K562 (cell line): ENCODE measurements around the gene RHOU. TPM values are rescaled to one million over a fixed set of nuclear protein-coding genes. Genes with fewer than 3 reads are reported as not detected.

Source experiments
- ATAC-seq: fragments of 200-7000 bp; cut with Tn5 transposase; 3 replicates; pipeline ENCODE4 v1.9.1; 2020; ENCODE audit warnings: moderate library complexity
- BruUV-seq: library from RNA; stranded (reverse); fragments of 400-500 nt; replicated peaks from 2 replicates; lab custom pipeline; 2021; lab: Mats Ljungman, UMichigan
- CTCF ChIA-PET: fragments of 300-600 bp; formaldehyde crosslinking; extraction: SDS; loops from one replicate; lab custom pipeline; 2021; ENCODE audit warnings: low intra/inter-chr PET ratio; lab: Yijun Ruan, JAX
- POLR2A ChIA-PET: fragments of 300-600, 350-650 bp; sonication (Branson Sonifier 250); formaldehyde crosslinking; extraction: SDS; loops from one replicate; lab custom pipeline; 2021; ENCODE audit warnings: antibody characterized with exemption, inconsistent platforms; lab: Yijun Ruan, JAX
- DNase-seq, 4 experiments: peaks; one replicate each; pipeline versions ENCODE4 v3.0.0 to v3.0.0-alpha.2; 2011 to 2018; ENCODE audit warnings: low spot score in 3 of 4, mixed read lengths in 3 of 4; ENCODE audit errors: extremely low read depth in 1 of 4
- FAIRE-seq: peaks from 2 replicates; lab custom pipeline; 2011; peaks lifted over from hg19 to GRCh38; lab: Jason Lieb, UNC
- H2AFZ ChIP-seq: 2 replicates; pipeline ENCODE4 v1.6.0; 2011; ENCODE audit warnings: low read depth, low read length, control low read depth, inconsistent platforms
- H3K27ac ChIP-seq: fragments of 200-600 bp; 3 replicates; pipeline ENCODE4 v1.8.0; 2011; ENCODE audit warnings: low read depth, mild to moderate bottlenecking, control low read depth, inconsistent platforms, low read length, moderate library complexity, mixed read lengths; ENCODE audit errors: extremely low read depth
- H3K27me3 ChIP-seq, 2 experiments: fragments of 300-600 bp in 1 of 2; 2 replicates in 1 of 2; 3 replicates in 1 of 2; pipeline versions ENCODE4 v1.6.0 to v1.8.0; 2011; ENCODE audit warnings: inconsistent platforms in 2 of 2, low read length in 2 of 2, mild to moderate bottlenecking in 1 of 2, mixed read lengths in 1 of 2, moderate library complexity in 1 of 2; ENCODE audit not compliant: control insufficient read depth in 2 of 2, insufficient read depth in 2 of 2
- H3K36me3 ChIP-seq: fragments of 300-600 bp; 3 replicates; pipeline ENCODE4 v1.8.0; 2011; ENCODE audit warnings: mild to moderate bottlenecking, low read length, inconsistent platforms; ENCODE audit not compliant: control insufficient read depth, insufficient read depth
- H3K4me1 ChIP-seq, 2 experiments: fragments of 200-600 bp in 1 of 2; replicated peaks in 1 of 2; 2 replicates in 1 of 2; 3 replicates in 1 of 2; pipeline versions ENCODE4 v1.5.1 to v1.8.0; 2011; ENCODE audit warnings: inconsistent platforms in 2 of 2, low read length in 2 of 2, mild to moderate bottlenecking in 1 of 2, mixed read lengths in 1 of 2, moderate library complexity in 1 of 2; ENCODE audit not compliant: control insufficient read depth in 2 of 2, insufficient read depth in 2 of 2
- H3K4me2 ChIP-seq: 2 replicates; pipeline ENCODE4 v1.6.1; 2011; ENCODE audit warnings: low read length, control low read depth, inconsistent platforms, mixed read lengths; ENCODE audit not compliant: insufficient read depth
- H3K4me3 ChIP-seq: fragments of 200-600 bp; sonication (generic), shearing (Covaris generic); 2 replicates; pipeline ENCODE4 v1.5.1; 2016; ENCODE audit warnings: control low read depth, inconsistent platforms
- H3K79me2 ChIP-seq: fragments of 200-600 bp; 3 replicates; pipeline ENCODE4 v1.8.0; 2011; ENCODE audit warnings: low read length, inconsistent platforms; ENCODE audit not compliant: control insufficient read depth, insufficient read depth
- H3K9ac ChIP-seq, 2 experiments: 2 replicates each; pipeline versions ENCODE4 v1.6.0 to v1.6.1; 2011; ENCODE audit warnings: low read depth in 2 of 2, low read length in 2 of 2, control low read depth in 1 of 2, inconsistent platforms in 1 of 2, mild to moderate bottlenecking in 1 of 2, mixed read lengths in 1 of 2; ENCODE audit not compliant: insufficient read depth in 1 of 2
- H3K9me1 ChIP-seq: one replicate; pipeline ENCODE4 v1.6.0; 2011; ENCODE audit warnings: inconsistent platforms, mild to moderate bottlenecking, low read length, moderate library complexity; ENCODE audit not compliant: control insufficient read depth, insufficient read depth
- H3K9me3 ChIP-seq: replicated peaks from 2 replicates; pipeline ENCODE4 v1.5.1; 2011; ENCODE audit warnings: low read depth, low read length, inconsistent platforms; ENCODE audit not compliant: control insufficient read depth, insufficient read depth
- H4K20me1 ChIP-seq: replicated peaks from 2 replicates; pipeline ENCODE4 v1.6.1; 2011; ENCODE audit warnings: low read length, inconsistent platforms, mixed read lengths; ENCODE audit not compliant: control insufficient read depth, insufficient read depth
- DMBX1 ChIP-seq: fragments of 250-450 bp; sonication (Bioruptor Pico); IDR thresholded peaks from 2 replicates; pipeline ENCODE4 v1.8.0; 2022; ENCODE audit warnings: inconsistent platforms, mild to moderate bottlenecking, moderate library complexity, borderline replicate concordance
- DNMT1 ChIP-seq: fragments of 450-650 bp; IDR thresholded peaks from 2 replicates; pipeline ENCODE4 v1.6.1; 2016; ENCODE audit warnings: antibody characterized with exemption, mild to moderate bottlenecking
- MCM2 ChIP-seq: fragments of 450-650 bp; IDR thresholded peaks from 2 replicates; pipeline ENCODE4 v1.6.1; 2017; ENCODE audit warnings: low read depth, mild to moderate bottlenecking
- MED1 ChIP-seq: sonication (generic); formaldehyde crosslinking; IDR thresholded peaks from 2 replicates; pipeline ENCODE4 v1.8.1; 2023; ENCODE audit warnings: missing genetic modification reagents, borderline replicate concordance
- MTA2 ChIP-seq: fragments of 450-650 bp; IDR thresholded peaks from 2 replicates; pipeline ENCODE4 v1.6.1; 2016; ENCODE audit warnings: low read depth
- NCOA6 ChIP-seq: fragments of 450-650 bp; IDR thresholded peaks from 2 replicates; pipeline ENCODE4 v1.6.1; 2017; ENCODE audit warnings: mild to moderate bottlenecking
- SP1 ChIP-seq: sonication (generic); formaldehyde crosslinking; IDR thresholded peaks from 2 replicates; pipeline ENCODE4 v1.8.1; 2022; ENCODE audit warnings: mild to moderate bottlenecking, missing genetic modification reagents
- ZNF311 ChIP-seq: fragments of 250-450 bp; sonication (Bioruptor Pico); IDR thresholded peaks from 2 replicates; pipeline ENCODE4 v1.4.0; 2020; ENCODE audit warnings: mild to moderate bottlenecking, moderate library complexity
- WGBS: fragments of 100-300 bp; shearing (Covaris generic); methylation state at CpG from one replicate; pipeline ENCODE4 v1.1.6; 2016; ENCODE audit warnings: low coverage, mixed read lengths; ENCODE audit not compliant: insufficient coverage; ENCODE audit errors: missing lambda C conversion rate; 5-methylcytosine and 5-hydroxymethylcytosine counted together
- in situ Hi-C: fragments of 300-500 bp; cut with MboI; formaldehyde crosslinking; loops from 4 replicates; pipeline ENCODE4 v1.15.0; 2018; ENCODE audit warnings: inconsistent platforms, mixed read lengths
- intact Hi-C: fragments of 100-400 bp; cut with micrococcal nuclease; formaldehyde crosslinking; loops from 2 replicates; pipeline ENCODE4 v1.14.2; 2022
- polyA plus RNA-seq, 8 experiments: library from polyadenylated mRNA; depleted of rRNA in 4 of 8; stranded (reverse) in 5 of 8; unstranded in 3 of 8; fragments of >200 nt; fragmentation: Nextera tagmentation in 2 of 8; fragmentation: Illumina TruSeq in 1 of 8; extraction: Ambion mirVana in 2 of 8; extraction: Trizol in 1 of 8; gene quantifications; 2 replicates each; pipeline versions ENCODE4 v1.2.1 to v1.2.3, GENCODE V29; 2011 to 2014; ENCODE audit warnings: inconsistent platforms in 1 of 8, missing spikeins in 1 of 8
- total RNA-seq, 7 experiments: library from RNA; depleted of rRNA in 6 of 7; stranded (reverse); fragments of >200 nt in 6 of 7; fragmentation: Illumina TruSeq in 2 of 7; extraction: Trizol in 2 of 7; gene quantifications; 2 replicates each; pipeline versions ENCODE4 v1.2.1 to v1.2.3, GENCODE V29; 2011 to 2021; ENCODE audit warnings: low replicate concordance in 1 of 7
- TF ChIP-seq, protein P1 (sequence below): fragments of 200-800 bp; sonication (Bioruptor generic); IDR thresholded peaks from 2 replicates; pipeline ENCODE4 v1.6.1; 2017; ENCODE audit warnings: missing genetic modification characterization, missing compliant biosample characterization
- TF ChIP-seq, protein P2 (sequence below): fragments of 250-450 bp; sonication (Bioruptor Pico); IDR thresholded peaks from 2 replicates; pipeline ENCODE4 v1.8.0; 2021; ENCODE audit warnings: borderline replicate concordance, mild to moderate bottlenecking, moderate library complexity; ENCODE audit not compliant: poor library complexity, severe bottlenecking
- TF ChIP-seq, protein P3 (sequence below): conservative IDR thresholded peaks from 2 replicates; pipeline ENCODE4 v1.6.1; 2011; ENCODE audit warnings: low read depth, mild to moderate bottlenecking, low read length; ENCODE audit not compliant: control insufficient read depth

The RHOU gene
- total and polyA plus RNA-seq, 9 of the 15 experiments (the other 6 are each of a cell fraction or from before 2014, with no cell fraction given), result 0.07 TPM; not detected in 8

DNA sequence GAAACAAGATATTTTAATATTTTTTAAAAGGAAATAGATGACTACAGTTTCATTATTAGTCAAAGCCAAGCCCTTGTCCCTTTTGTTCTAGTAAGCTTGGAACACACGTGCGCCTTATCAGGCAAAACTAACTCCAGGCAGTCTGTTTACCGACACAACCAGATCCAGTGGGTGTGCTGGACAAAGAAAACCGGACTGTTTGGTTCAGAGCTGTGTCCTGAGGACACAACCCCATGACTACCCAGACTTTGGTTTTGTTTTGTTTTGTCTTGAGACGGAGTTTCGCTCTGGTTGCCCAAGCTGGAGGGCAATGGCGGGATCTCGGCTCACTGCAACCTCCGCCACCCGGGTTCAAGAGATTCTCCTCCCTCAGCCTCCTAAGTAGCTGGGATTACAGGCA, 13.9 kb upstream of the RHOU start:
- H3K27ac ChIP-seq, result no peak overlapping the region
- no peak overlapping the region for H2AFZ ChIP-seq
- ATAC-seq (no peak), DNase-seq (no peak), FAIRE-seq (no peak)
- H3K27me3 ChIP-seq, result peaks cover 6 to 20% of the 10 kb centered on the region in 2 experiments; a peak in 1 of 5 replicates
- CTCF ChIA-PET, result interaction anchor here (0.6 kb wide), 1 partner anchor 858 kb away, joined by 3 read pairs; no protein-coding TSS in a partner anchor
- in situ Hi-C loops, result no loop called here
- H3K4me3 ChIP-seq, result no peak overlapping the region
- no peaks in the 10 kb centered on the region for H4K20me1 ChIP-seq
- no peaks in the 10 kb centered on the region for H3K4me1 ChIP-seq
- H3K9me3 ChIP-seq, result no peaks in the 10 kb centered on the region
- TF ChIP-seq, protein P1, sequence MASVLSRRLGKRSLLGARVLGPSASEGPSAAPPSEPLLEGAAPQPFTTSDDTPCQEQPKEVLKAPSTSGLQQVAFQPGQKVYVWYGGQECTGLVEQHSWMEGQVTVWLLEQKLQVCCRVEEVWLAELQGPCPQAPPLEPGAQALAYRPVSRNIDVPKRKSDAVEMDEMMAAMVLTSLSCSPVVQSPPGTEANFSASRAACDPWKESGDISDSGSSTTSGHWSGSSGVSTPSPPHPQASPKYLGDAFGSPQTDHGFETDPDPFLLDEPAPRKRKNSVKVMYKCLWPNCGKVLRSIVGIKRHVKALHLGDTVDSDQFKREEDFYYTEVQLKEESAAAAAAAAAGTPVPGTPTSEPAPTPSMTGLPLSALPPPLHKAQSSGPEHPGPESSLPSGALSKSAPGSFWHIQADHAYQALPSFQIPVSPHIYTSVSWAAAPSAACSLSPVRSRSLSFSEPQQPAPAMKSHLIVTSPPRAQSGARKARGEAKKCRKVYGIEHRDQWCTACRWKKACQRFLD (CRISPR knock-in tag), result no peak
- TF ChIP-seq MCM2 (no peak), SP1 (CRISPR knock-in tag) (no peak), NCOA6 (no peak), DMBX1 (no peak), ZNF311 (CRISPR knock-in tag) (no peak), MED1 (no peak), DNMT1 (no peak), MTA2 (no peak)
- TF ChIP-seq, protein P2, sequence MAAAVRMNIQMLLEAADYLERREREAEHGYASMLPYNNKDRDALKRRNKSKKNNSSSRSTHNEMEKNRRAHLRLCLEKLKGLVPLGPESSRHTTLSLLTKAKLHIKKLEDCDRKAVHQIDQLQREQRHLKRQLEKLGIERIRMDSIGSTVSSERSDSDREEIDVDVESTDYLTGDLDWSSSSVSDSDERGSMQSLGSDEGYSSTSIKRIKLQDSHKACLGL (CRISPR knock-in tag), result no peak
- TF ChIP-seq, protein P3, sequence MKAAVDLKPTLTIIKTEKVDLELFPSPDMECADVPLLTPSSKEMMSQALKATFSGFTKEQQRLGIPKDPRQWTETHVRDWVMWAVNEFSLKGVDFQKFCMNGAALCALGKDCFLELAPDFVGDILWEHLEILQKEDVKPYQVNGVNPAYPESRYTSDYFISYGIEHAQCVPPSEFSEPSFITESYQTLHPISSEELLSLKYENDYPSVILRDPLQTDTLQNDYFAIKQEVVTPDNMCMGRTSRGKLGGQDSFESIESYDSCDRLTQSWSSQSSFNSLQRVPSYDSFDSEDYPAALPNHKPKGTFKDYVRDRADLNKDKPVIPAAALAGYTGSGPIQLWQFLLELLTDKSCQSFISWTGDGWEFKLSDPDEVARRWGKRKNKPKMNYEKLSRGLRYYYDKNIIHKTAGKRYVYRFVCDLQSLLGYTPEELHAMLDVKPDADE, result no peak
- H3K4me2 ChIP-seq, result no peak overlapping the region
- no peaks in the 10 kb centered on the region for H3K9me1 ChIP-seq
- no peaks in the 10 kb centered on the region for H3K36me3 ChIP-seq
- POLR2A ChIA-PET, result interaction anchor here (0.6 kb wide), 1 partner anchor 511 kb away, joined by 4 read pairs; no protein-coding TSS in a partner anchor
- H3K79me2 ChIP-seq, result no peaks in the 10 kb centered on the region
- BruUV-seq, result no TSS peak
- no peak overlapping the region for H3K9ac ChIP-seq
- WGBS, result 1% methylated on average over 10 of the region's 10 CpGs
- intact Hi-C loops, result no loop called here
